Astrocyte (in vitro differentiated cells and primary cell): ENCODE data around the gene C19orf85. TPM values are rescaled to one million over a fixed set of nuclear protein-coding genes. Genes with fewer than 3 reads are reported as not detected.

Experiments
- DNase-seq: peaks from one replicate; pipeline ENCODE4 v3.0.0-alpha.2; 2010; ENCODE audit warnings: low read depth
- FAIRE-seq: peaks from 2 replicates; lab custom pipeline; 2011; peaks lifted over from hg19 to GRCh38; lab: Jason Lieb, UNC
- H2AFZ ChIP-seq: 2 replicates; pipeline ENCODE4 v1.6.0; 2012; ENCODE audit warnings: low read depth, low read length, inconsistent platforms
- H3K27ac ChIP-seq: 2 replicates; pipeline ENCODE4 v1.5.1; 2011; ENCODE audit warnings: low read depth, low read length, inconsistent platforms
- H3K27me3 ChIP-seq: 2 replicates; pipeline ENCODE4 v1.6.0; 2011; ENCODE audit warnings: low read length, inconsistent platforms; ENCODE audit not compliant: insufficient read depth
- H3K36me3 ChIP-seq: 2 replicates; pipeline ENCODE4 v1.5.1; 2011; ENCODE audit warnings: low read length, inconsistent platforms; ENCODE audit not compliant: insufficient read depth
- H3K4me1 ChIP-seq: 2 replicates; pipeline ENCODE4 v1.5.1; 2011; ENCODE audit warnings: low read length, inconsistent platforms; ENCODE audit not compliant: insufficient read depth
- H3K4me2 ChIP-seq: 2 replicates; pipeline ENCODE4 v1.6.0; 2012; ENCODE audit warnings: low read length, inconsistent platforms
- H3K4me3 ChIP-seq: 2 replicates; pipeline ENCODE4 v1.5.1; 2011; ENCODE audit warnings: low read depth, mild to moderate bottlenecking, low read length, inconsistent platforms; ENCODE audit not compliant: insufficient read depth
- H3K79me2 ChIP-seq: 2 replicates; pipeline ENCODE4 v1.6.0; 2012; ENCODE audit warnings: mild to moderate bottlenecking, low read length, inconsistent platforms; ENCODE audit not compliant: insufficient read depth
- H3K9ac ChIP-seq: 2 replicates; pipeline ENCODE4 v1.6.0; 2012; ENCODE audit warnings: mild to moderate bottlenecking, low read length, inconsistent platforms
- H3K9me3 ChIP-seq: 2 replicates; pipeline ENCODE4 v1.5.1; 2012; ENCODE audit warnings: low read depth, mild to moderate bottlenecking, low read length, inconsistent platforms; ENCODE audit not compliant: insufficient read depth
- H4K20me1 ChIP-seq: 2 replicates; pipeline ENCODE4 v1.6.0; 2012; ENCODE audit warnings: low read length, inconsistent platforms; ENCODE audit not compliant: insufficient read depth
- H3K27ac Mint-ChIP-seq: one replicate; pipeline ENCODE4 v1.8.0; 2021; ENCODE audit warnings: mild to moderate bottlenecking, mixed read lengths; ENCODE audit not compliant: unreplicated experiment
- H3K27me3 Mint-ChIP-seq: one replicate; pipeline ENCODE4 v1.8.0; 2021; ENCODE audit warnings: low read depth, mixed read lengths; ENCODE audit not compliant: unreplicated experiment
- H3K36me3 Mint-ChIP-seq: one replicate; pipeline ENCODE4 v1.8.0; 2021; ENCODE audit warnings: low read depth, mixed read lengths; ENCODE audit not compliant: unreplicated experiment
- H3K4me1 Mint-ChIP-seq: one replicate; pipeline ENCODE4 v1.8.0; 2021; ENCODE audit warnings: low read depth, mixed read lengths; ENCODE audit not compliant: unreplicated experiment
- H3K4me3 Mint-ChIP-seq: one replicate; pipeline ENCODE4 v1.8.0; 2021; ENCODE audit warnings: mild to moderate bottlenecking, moderate library complexity, mixed read lengths; ENCODE audit not compliant: unreplicated experiment
- H3K9me3 Mint-ChIP-seq: one replicate; pipeline ENCODE4 v1.8.0; 2021; ENCODE audit warnings: mild to moderate bottlenecking, mixed read lengths; ENCODE audit not compliant: unreplicated experiment
- CTCF ChIP-seq: IDR thresholded peaks from 2 replicates; pipeline ENCODE4 v1.5.1; 2011; ENCODE audit warnings: low read depth, mild to moderate bottlenecking, inconsistent platforms, low read length, moderate library complexity; ENCODE audit not compliant: insufficient read depth
- EZH2 ChIP-seq: IDR thresholded peaks from 2 replicates; pipeline ENCODE4 v1.6.1; 2012; ENCODE audit warnings: mild to moderate bottlenecking, low read length, inconsistent platforms; ENCODE audit not compliant: insufficient read depth
- total RNA-seq: library from RNA; stranded (reverse); gene quantifications from 2 replicates; pipeline ENCODE4 v1.2.1, GENCODE V29; 2021

Gene C19orf85
- total RNA-seq, 1 donor from 2014 or later: not detected

GRCh38 chr19:55489711-55490477, 25.3 kb upstream of the C19orf85 start:
- H3K79me2 ChIP-seq: peaks cover 14% of the 10 kb centered on the region
- Mint-ChIP-seq H3K36me3 (peaks cover 5% of the 10 kb centered on the region), H3K9me3 (no peaks in the 10 kb centered on the region), H3K4me3 (no peak overlapping the region), H3K27me3 (no peaks in the 10 kb centered on the region), H3K27ac (no peak overlapping the region), H3K4me1 (peaks cover 24% of the 10 kb centered on the region)
- no peak for TF ChIP-seq EZH2
- TF ChIP-seq CTCF: no peak
- H3K4me1 ChIP-seq: peaks cover 60% of the 10 kb centered on the region
- H3K9me3 ChIP-seq: no peaks in the 10 kb centered on the region
- no peaks in the 10 kb centered on the region for H4K20me1 ChIP-seq
- no peak overlapping the region for H2AFZ ChIP-seq
- no peaks in the 10 kb centered on the region for H3K36me3 ChIP-seq
- H3K27me3 ChIP-seq: no peaks in the 10 kb centered on the region
- peak overlapping the region; percentile 85 for H3K4me2 ChIP-seq
- H3K27ac ChIP-seq: no peak overlapping the region
- DNase-seq (no peak), FAIRE-seq (no peak)
- H3K9ac ChIP-seq: peak overlapping the region; percentile 18
- H3K4me3 ChIP-seq: no peak overlapping the region

DNA sequence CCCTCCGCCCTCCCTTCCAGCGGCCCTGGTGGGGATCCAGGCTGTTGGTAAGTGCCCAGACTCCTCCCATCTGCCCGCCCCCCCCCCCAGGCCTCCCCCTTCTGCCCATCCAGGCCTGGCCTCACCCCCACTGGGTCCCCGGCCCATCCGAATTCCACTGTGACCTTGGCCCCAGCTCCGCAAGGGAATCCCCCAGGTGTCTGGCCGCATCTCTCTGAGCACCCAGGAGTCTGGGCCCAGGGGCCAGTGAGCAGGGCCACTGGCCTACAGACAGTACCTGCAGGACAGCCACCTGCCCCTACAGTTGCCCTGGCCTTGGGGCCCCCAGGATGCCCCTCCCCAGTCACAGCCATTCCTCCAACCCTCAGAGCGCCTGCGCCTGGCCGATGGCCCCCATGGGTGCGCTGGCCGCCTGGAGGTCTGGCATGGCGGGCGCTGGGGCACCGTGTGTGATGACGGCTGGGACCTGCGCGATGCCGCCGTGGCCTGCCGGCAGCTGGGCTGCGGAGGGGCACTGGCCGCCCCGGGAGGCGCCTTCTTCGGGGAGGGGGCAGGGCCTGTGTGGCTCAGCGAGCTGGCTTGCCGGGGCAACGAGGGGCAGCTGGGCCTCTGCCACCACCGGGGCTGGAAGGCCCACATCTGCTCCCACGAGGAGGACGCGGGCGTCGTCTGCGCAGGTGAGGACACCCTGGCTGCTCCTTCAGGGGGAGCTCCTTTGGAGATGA, 24.6 kb upstream of the C19orf85 start:
- no peaks in the 10 kb centered on the region for H3K27me3 ChIP-seq
- H3K36me3 ChIP-seq: no peaks in the 10 kb centered on the region
- TF ChIP-seq CTCF: no peak
- no peak for TF ChIP-seq EZH2
- Mint-ChIP-seq H3K36me3 (peaks cover 3% of the 10 kb centered on the region), H3K9me3 (no peaks in the 10 kb centered on the region), H3K4me1 (peaks cover 21% of the 10 kb centered on the region), H3K4me3 (no peak overlapping the region), H3K27me3 (no peaks in the 10 kb centered on the region), H3K27ac (no peak overlapping the region)
- H3K9ac ChIP-seq: peak overlapping the region; percentile 18
- no peak for DNase-seq
- H3K79me2 ChIP-seq: peaks cover 20% of the 10 kb centered on the region
- H3K9me3 ChIP-seq: no peaks in the 10 kb centered on the region
- no peak overlapping the region for H3K4me3 ChIP-seq
- no peaks in the 10 kb centered on the region for H4K20me1 ChIP-seq
- H3K4me1 ChIP-seq: peaks cover 60% of the 10 kb centered on the region
- H2AFZ ChIP-seq: no peak overlapping the region
- FAIRE-seq: no peak
- peak overlapping the region; percentile 85 for H3K4me2 ChIP-seq
- no peak overlapping the region for H3K27ac ChIP-seq
